HG02678 (cell line): ENCODE data around the gene VPS8.

Experiments used
- ATAC-seq: cut with Tn5 transposase; IDR thresholded peaks from one replicate; pipeline ENCODE4 v1.9.1; 2021; ENCODE audit warnings: mild to moderate bottlenecking, moderate library complexity; ENCODE audit not compliant: unreplicated experiment

The VPS8 gene, protein sequence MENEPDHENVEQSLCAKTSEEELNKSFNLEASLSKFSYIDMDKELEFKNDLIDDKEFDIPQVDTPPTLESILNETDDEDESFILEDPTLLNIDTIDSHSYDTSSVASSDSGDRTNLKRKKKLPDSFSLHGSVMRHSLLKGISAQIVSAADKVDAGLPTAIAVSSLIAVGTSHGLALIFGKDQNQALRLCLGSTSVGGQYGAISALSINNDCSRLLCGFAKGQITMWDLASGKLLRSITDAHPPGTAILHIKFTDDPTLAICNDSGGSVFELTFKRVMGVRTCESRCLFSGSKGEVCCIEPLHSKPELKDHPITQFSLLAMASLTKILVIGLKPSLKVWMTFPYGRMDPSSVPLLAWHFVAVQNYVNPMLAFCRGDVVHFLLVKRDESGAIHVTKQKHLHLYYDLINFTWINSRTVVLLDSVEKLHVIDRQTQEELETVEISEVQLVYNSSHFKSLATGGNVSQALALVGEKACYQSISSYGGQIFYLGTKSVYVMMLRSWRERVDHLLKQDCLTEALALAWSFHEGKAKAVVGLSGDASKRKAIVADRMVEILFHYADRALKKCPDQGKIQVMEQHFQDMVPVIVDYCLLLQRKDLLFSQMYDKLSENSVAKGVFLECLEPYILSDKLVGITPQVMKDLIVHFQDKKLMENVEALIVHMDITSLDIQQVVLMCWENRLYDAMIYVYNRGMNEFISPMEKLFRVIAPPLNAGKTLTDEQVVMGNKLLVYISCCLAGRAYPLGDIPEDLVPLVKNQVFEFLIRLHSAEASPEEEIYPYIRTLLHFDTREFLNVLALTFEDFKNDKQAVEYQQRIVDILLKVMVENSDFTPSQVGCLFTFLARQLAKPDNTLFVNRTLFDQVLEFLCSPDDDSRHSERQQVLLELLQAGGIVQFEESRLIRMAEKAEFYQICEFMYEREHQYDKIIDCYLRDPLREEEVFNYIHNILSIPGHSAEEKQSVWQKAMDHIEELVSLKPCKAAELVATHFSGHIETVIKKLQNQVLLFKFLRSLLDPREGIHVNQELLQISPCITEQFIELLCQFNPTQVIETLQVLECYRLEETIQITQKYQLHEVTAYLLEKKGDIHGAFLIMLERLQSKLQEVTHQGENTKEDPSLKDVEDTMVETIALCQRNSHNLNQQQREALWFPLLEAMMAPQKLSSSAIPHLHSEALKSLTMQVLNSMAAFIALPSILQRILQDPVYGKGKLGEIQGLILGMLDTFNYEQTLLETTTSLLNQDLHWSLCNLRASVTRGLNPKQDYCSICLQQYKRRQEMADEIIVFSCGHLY (N-terminal part only)

DNA sequence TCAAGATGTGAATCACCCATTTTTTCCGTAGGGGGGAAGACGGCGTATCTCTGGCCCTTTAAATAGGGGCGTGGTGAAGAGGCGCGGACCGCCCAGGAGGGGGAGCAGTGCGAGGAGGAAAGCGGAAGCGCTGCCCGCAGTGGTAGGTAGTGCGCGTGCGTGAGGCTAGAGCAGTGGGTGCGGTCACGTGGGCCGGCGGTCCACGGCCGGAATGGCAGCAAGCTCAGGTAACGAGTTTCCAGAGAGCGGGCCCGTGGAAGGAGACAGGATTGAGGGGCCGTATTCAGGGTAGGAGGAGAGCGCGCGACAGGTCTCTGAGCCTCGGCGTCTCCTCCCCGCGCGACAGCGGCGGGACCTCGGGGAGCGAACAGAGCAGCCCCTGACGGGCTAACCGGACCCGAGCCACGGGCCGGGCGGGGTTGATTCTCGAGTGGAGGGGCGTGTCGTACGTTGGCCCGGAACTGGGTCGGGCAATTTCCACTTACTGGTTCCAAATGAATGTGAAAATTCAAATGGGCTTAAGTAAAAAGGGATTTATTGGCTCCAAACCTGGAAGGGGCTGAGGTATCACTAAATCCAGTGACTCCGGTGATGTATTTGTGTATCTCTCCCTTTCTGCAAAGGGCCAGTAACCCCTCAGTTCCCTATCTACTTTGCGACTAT, at the start of gene VPS8:
Gene VPS8, plus strand, starts transcription at position 168 of the 663 bp plus-strand sequence. CDS start 12,467 bp downstream, outside the sequence.
- peak; percentile 92 for ATAC-seq

DNA sequence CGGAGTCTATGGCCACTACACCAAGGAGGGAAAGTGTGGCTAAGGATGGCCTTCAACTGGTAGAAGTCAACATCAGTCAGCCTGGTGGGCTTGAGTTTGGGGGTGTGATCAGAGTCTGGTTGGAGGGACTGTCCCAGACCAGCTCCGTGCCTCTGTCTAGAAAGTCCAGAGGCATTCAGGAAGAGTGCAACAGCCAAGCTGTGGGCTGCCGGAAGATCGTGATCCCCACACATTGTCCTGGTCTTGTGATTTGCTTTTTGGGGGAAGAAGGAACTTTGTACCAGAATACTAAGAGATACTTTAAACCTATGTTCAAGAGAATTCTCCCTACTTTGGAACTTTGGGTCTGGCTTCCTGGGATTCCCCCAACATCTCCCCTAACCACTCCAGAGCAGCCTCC, 47.8 kb upstream of the VPS8 start:
- no peak for ATAC-seq

DNA sequence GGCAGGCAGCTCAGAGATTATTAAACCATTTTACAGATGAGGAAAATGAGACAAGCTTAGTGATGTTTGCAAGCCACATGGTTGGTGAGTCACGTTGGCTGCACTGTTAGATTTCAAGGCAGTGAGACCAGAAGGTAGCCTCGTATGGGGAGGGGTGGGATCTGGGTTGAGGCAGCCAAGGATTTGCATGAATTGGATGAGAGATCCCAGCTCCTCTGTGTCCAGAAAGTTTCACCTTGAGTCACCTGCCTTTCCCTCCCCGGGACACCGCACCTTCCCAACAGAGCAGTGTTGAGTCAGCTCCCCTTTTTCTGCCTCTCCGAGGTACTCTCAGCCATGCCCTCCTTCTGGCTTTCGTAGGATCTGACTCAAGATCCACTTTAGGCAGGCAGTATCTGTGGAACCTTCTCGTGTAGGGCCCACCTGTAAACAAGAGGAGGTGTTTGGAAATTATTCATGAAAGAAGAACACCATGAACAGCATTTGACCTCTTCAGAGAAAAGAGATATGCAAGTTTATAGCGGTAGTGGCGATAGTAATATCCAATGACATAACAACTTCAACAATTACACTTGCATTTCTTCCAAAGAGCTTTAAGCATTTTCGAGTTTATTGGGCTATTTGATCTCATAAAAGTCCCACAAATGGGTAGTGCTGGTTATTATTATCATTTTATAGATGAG, 46.8 kb upstream of the VPS8 start:
- no peak for ATAC-seq

DNA sequence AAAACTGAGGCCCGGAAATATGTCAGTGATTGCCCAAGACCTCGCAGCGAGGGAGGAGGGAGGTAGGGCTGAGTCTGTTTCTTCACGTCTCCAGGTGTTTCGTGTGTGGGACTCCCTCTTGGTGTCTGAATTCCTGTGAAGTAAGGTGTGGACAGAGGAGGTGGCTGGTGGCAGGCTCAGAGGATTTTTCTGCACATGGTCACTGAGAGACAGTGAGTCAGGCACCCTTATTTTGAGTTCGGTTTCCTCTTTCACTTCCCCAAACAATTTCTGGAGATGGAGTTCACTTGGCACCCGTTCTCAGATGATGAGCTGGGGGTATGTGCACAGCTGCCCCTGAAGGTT, 46.3 kb upstream of the VPS8 start:
- peak; percentile 43 for ATAC-seq

DNA sequence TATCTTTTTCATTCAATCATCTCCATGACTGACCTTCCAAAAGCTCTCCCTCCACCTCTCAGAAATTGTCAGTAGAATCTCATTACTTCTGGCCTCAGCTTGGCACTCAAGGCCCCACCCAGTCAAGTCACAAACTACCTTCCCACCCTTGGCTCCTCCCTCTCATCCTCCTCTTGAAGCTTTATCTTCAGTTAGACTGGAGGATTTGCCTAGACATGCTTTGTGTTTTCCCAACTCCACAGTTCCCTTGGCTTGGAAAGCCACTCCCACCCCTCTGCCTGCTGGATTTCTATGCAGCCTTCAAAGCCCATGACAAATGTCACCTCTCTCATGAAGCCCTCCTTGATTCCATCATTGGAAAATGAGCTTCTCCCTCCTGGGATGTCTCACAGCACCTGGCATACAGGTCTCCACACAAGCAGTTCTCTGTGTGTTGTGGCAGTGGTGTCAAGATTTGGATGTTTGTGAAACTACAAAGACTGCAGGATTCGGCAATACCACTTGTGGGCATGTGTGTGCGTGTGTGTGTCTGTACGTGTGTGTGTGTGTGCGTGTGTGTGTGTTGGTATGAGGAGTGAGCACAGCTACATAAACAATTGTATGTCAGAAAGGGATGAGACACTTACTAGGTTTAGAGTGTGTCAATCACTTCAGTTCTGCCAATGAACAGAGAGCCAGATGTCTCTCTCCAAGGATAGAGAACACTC, 45.3 kb upstream of the VPS8 start:
- ATAC-seq = no peak

DNA sequence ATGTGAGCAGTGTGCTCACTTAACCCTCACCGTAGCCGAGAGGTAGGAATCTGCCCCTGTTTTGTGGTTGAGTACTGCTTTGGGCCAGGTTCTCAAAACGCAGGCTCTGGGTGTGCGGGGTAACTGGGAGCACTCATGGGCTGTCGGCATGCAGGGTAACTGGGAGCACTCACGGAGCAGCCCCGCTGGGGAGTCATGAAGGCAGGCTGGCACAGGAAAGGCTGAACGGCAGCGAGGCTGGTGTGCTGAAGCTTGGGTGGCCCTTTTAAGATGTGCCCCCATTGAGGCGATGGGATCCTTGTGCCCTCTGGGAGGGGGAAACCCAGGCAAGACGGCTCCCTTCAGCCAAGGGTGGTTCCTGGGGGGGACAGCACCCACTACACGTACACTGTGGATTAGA, 44.6 kb upstream of the VPS8 start:
- no peak for ATAC-seq

DNA sequence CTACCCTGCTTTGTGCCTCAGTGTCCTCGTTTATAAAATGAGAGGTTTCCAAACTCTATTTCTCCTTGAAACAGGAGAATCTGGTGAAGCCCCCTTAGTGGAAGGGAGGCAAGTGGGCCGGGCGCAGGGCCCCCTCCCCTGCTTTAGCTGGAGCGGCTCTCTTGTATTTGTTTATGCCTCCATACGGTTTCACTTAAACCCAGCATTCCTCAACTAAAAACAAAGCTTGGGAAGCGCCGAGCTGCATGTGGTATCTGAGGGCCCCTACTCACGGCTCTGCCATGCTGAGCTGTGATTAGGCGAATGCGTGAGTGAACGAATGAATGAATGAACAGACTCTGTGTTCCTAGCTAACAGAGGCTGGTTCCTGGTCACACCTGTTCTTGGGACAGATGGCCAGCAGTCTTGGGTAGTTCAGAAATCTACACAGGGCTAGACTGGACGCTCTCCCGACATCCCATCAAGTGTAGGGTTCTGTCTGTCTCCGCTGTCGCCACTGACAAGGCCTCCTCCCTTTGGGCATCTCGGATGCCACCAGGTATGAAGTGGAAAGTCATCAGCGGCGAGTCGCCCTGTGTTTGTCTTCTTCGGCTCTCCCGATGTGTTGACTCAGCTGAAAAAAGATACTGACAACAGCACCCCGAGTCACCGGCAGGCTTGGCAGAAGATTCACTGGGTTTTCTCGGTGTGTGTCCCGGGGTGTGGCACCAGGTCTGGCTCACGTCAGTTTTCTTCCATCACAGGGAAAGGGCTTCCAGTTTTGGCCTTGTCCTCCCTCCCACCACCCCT, 42.4 kb upstream of the VPS8 start:
- no peak for ATAC-seq

DNA sequence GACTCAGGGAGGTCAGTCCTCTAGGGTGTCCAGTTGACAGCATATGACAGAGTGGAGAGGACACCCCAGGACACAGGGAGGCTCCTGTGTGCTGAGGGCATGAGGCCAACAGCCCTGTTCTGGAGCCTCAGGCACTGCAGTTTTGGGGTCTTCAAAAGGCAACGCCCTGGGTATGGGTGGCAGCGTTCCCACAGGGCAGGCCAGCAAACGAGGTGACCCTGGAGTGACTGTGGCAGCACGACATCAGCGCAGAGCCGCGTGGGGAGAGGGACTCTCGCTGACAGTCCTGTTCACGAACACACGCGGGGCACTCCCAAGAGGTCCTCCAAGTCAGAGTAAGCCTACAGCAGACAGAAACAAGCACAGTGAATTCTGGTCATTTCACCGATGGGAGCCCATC, 41.4 kb upstream of the VPS8 start:
- ATAC-seq = no peak

DNA sequence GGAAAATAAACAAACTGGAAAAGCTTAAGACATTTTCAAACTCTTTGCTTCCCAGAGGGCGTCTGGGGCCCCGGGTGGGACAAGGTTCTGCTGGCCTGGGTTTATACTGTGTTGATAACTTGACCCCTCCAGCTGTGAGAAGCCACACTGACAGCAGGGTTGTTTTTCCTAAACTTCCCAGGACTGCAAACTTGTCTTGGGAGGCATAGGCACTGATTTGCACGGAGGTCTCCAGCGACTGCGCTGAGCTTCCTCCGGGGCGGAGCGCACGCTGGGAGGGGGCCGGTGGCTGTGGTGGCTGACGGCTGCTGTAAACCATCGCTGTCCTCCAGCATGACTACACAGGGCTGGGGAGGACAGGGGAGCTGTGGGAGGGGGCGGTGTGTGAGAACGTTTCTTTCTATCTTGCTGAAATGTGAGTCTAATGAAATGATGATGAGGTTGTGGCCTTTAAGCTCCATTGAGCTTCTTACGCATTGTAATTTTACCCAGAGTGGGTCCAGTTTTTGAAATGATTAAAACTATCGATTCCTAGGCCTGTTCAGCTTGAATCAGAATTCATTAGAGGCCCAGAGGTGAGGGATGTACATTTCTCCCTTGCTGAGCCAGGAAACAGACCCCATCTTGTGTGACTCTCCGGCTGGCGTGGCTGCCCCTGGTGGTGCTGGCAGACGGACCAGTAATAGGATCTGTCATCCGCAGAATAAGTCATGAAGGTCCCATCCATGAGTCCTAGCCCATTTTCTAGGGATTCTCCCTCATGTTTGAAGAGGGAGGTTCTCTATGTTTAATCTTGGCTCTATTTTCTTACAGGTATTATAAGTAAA, 40.5 kb upstream of the VPS8 start:
- ATAC-seq = no peak

DNA sequence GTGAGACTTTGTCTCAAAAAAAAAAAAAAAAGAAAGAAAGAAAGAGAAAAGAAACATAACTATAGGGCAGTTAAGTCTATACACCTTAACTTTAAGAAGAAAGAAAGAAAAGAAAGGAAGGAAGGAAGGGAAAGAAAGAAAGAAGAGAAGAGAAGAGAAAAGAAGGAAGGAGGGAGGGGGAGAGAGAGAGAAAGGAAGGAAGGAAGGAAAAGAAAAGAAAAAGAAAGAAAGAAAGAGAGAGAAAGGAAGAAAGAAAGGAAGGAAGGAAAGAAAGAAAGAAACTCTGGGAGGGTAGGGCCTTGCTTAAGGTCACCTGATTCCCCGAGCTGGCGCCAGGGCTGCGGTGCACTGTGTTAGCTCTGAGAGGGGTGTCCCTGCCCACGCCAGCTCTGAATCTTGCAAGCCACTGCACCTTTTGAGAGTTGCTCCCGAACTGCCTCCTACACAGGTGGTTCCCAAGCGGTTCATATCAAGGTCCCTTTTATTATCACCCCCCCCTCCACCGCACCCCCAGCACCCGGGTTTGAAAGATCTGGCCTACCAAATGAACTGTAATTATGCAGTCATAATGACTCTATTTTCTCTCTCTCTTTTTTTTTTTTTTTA, 39.2 kb upstream of the VPS8 start:
- no peak for ATAC-seq

DNA sequence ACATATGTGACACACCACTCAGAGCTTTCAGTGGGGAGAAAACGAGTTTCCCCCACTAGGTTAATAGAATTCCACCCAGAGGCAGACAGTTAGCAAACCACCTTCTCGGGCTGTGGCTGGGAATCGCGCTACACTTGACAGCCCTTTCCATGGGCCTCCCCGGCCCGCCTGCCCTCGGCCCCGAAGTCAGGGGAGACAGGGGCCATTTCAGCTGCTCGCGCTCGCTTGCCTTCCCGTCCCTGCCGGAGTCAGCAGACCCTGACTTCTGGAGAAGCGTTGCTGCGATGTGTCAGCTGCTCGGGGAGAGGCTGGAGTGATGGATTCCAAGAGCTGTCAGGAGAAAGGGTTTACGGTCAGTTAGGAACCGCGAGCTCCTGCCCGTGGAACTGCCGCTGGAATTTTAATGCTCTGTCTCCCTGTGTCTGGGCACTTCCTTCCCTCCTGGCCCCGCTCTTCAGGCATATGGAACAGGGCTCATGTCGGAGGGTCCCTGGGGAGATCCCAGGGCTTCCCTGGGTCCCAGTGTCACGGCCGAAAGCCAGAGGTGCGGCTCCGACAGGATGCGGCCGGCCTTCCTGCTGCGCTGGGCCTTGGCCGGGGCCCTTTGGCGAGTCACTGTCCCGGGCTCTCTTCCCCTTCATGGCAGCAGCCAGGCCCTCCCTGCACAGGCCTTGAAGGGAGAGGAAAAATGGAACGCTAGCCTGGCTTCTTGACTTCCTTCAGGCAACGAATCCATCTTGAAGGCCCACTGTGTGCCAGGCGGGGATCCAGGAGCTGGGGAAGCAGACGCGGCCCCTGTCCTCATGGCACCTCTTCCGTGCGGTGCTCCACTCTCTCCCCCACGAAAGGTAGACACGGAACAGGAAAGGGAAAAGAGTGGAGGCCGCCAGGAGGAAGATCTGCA, 38.4 kb upstream of the VPS8 start:
- no peak for ATAC-seq

DNA sequence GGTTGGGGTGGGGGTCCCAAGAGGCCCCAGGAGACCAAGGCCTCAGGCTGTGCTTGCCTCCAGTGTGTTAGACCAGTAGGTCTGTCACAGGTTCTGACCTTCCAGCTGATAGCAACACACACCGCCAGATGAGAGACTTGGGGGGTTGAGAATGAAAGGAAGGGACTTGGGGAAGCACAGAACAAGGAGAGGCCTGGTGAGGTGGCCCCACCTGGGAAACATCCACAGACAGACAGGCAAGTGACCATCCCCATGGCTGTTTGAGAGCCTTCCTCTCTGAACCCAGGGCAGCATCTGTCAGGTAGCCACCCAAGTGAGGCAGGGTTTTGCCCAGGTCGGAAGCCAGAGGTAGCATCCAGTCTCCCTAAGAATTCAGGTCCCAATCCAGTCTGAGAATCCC, 35.0 kb upstream of the VPS8 start:
- no peak for ATAC-seq

DNA sequence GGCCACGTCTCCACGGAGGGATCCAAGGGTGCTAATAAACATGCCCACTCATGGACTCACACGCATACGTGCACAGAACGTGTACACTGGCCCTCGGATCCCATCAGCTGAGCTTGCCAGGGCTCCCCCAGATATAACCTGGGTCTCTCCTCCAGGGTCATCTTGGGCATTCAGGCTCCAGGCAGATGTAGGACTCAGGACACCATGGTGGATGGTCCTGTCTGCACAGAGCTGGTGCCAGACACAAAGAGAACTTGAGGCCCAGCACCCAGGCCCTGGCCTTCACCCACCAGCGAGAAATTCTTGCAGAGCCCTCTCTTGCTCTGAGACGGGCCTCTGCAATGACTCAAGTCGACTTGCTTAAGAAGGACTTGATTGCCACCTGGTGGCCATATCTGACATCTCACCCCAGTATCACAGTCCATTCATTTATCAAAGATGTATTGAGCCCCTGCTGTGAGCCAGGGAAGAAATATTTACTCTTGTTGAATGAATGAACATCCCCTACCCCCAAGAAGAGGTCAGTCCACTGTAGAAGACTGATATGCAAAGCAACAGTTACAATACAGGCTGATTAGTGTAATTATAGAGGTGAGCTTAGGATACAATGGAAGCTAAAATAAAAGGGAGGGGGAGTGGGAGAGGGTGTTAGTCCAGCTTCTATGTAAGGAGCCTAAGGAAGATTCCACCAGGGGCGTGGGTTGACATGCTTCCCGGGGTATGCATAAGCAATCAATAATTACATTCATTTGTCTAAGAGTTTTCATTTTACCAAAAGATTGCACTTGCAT, 34.2 kb upstream of the VPS8 start:
- peak; percentile 79 for ATAC-seq

DNA sequence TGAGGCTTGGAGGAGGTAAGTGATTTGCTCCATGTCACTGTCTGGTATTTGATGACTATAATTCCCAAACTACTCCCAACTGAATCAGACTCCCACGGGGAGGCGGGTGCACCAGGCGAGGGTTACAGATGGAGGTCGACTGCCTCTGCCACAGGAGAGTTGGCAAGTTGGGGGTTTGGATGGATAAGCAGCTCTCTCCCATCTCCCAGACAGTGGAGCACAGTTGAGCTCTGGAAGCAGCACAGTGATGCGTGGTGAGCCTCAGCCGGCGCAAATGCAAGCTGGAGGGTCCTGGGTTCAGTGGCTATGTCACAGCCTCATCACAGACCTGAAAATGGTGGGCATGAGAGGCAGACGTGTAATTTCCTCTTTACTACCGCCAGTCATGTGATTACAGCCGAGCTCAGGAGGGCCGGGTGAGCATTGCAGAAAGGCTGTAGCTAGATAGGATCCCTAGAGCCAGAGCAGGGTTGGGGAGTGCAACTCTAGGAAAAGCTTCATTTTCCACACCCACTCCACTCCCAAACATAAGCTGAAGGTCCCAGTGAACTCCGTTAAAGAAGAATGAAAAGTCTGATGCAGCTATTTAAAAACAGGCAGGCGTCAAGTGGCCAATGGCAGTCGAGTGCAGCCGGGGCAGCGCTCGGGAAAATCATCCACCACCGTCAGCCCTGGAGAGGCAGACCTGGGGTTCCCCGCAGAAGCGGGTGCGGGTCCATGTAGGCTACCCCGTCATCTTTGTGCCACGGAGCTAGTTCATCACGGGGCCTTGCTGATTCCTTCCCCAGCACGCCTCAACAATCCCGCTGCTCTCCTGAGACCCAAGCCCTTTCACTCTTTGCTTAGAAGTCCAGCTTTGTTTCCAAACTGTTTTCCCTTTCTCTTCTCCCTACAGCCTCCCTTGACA, 33.3 kb upstream of the VPS8 start:
- ATAC-seq = no peak
